Caco-2 (cell line): ENCODE results near the gene SPINK8. TPM values are rescaled to one million over a fixed set of nuclear protein-coding genes. Genes with fewer than 3 reads are reported as not detected.

Experiments used
- BruUV-seq: library from RNA; stranded (reverse); fragments of 400-500 nt; replicated peaks from 2 replicates; lab custom pipeline; 2021; lab: Mats Ljungman, UMichigan
- CTCF ChIA-PET: fragments of 300-600 bp; sonication (Branson Sonifier 250); formaldehyde crosslinking; loops from one replicate; lab custom pipeline; 2022; ENCODE audit warnings: antibody characterized with exemption; lab: Charles Lee
- POLR2A ChIA-PET: fragments of 300-600 bp; sonication (Branson Sonifier 250); formaldehyde crosslinking; loops from one replicate; lab custom pipeline; 2022; ENCODE audit warnings: antibody characterized with exemption; lab: Charles Lee
- DNase-seq, 2 experiments: peaks; one replicate each; pipeline versions ENCODE4 v3.0.0 to v3.0.0-alpha.2; 2020 to 2022
- H3K27me3 ChIP-seq: replicated peaks from 2 replicates; pipeline ENCODE4 v1.6.0; 2011; ENCODE audit warnings: low read length; ENCODE audit not compliant: control insufficient read depth, insufficient read depth
- H3K36me3 ChIP-seq: 2 replicates; pipeline ENCODE4 v1.5.1; 2011; ENCODE audit warnings: low read length; ENCODE audit not compliant: control insufficient read depth, insufficient read depth
- H3K4me1 ChIP-seq: fragments of 250-450 bp; sonication (Bioruptor Pico); 2 replicates; pipeline ENCODE4 v1.5.1; 2020; ENCODE audit warnings: mild to moderate bottlenecking
- H3K4me3 ChIP-seq: 2 replicates; pipeline ENCODE4 v1.5.1; 2011; ENCODE audit warnings: low read depth, mild to moderate bottlenecking, control low read depth, low read length
- H3K9me3 ChIP-seq: fragments of 250-450 bp; sonication (Bioruptor Pico); 2 replicates; pipeline ENCODE4 v1.5.1; 2020; ENCODE audit warnings: mild to moderate bottlenecking, moderate library complexity
- H3K27ac Mint-ChIP-seq: one replicate; pipeline ENCODE4 v1.8.0; 2022; ENCODE audit warnings: mixed read lengths; ENCODE audit not compliant: unreplicated experiment
- H3K27me3 Mint-ChIP-seq: one replicate; pipeline ENCODE4 v1.8.0; 2022; ENCODE audit warnings: mixed read lengths; ENCODE audit not compliant: insufficient read depth, unreplicated experiment
- H3K36me3 Mint-ChIP-seq: one replicate; pipeline ENCODE4 v1.8.0; 2022; ENCODE audit warnings: mild to moderate bottlenecking, mixed read lengths; ENCODE audit not compliant: insufficient read depth, unreplicated experiment
- H3K4me1 Mint-ChIP-seq: one replicate; pipeline ENCODE4 v1.8.0; 2022; ENCODE audit warnings: low read depth, mixed read lengths; ENCODE audit not compliant: unreplicated experiment
- H3K4me3 Mint-ChIP-seq: one replicate; pipeline ENCODE4 v1.8.0; 2022; ENCODE audit warnings: mild to moderate bottlenecking, moderate library complexity, mixed read lengths; ENCODE audit not compliant: unreplicated experiment
- H3K9me3 Mint-ChIP-seq: one replicate; pipeline ENCODE4 v1.8.0; 2022; ENCODE audit warnings: mixed read lengths; ENCODE audit not compliant: unreplicated experiment
- CTCF ChIP-seq, 2 experiments: fragments of 200-600 bp in 1 of 2; IDR thresholded peaks; 1 replicate in 1 of 2; 2 replicates in 1 of 2; pipeline versions ENCODE4 v1.5.1 to v1.8.0; 2011 to 2022; ENCODE audit warnings: antibody characterized with exemption in 1 of 2, control low read depth in 1 of 2, inconsistent platforms in 1 of 2, low read depth in 1 of 2, low read length in 1 of 2, mild to moderate bottlenecking in 1 of 2, moderate library complexity in 1 of 2; ENCODE audit not compliant: insufficient read depth in 1 of 2, severe bottlenecking in 1 of 2, unreplicated experiment in 1 of 2
- intact Hi-C: fragments of 100-400 bp; cut with micrococcal nuclease; formaldehyde crosslinking; loops from one replicate; pipeline ENCODE4 v1.10.0; 2022; ENCODE audit not compliant: unreplicated experiment
- total RNA-seq: library from RNA; stranded (reverse); gene quantifications from 2 replicates; pipeline ENCODE4 v1.2.3, GENCODE V29; 2022

Gene SPINK8
- total RNA-seq, 1 experiment from 2014 or later: not detected

- Histone ChIP-seq H3K4me1 (peaks cover 7% of the 10 kb centered on the region; the same call in 1 of the 2 replicates), H3K9me3 (no peaks in the 10 kb centered on the region), H3K4me3 (no peak overlapping the region), H3K36me3 (no peaks in the 10 kb centered on the region), H3K27me3 (no peaks in the 10 kb centered on the region)
- Mint-ChIP-seq H3K4me1 (peaks cover 14% of the 10 kb centered on the region), H3K27me3 (no peaks in the 10 kb centered on the region), H3K9me3 (no peaks in the 10 kb centered on the region), H3K27ac (no peak overlapping the region), H3K4me3 (no peak overlapping the region), H3K36me3 (peaks cover 15% of the 10 kb centered on the region)
- no TSS peak for BruUV-seq
- intact Hi-C loops: no loop called here
- POLR2A ChIA-PET: no interaction called here
- CTCF ChIA-PET: no interaction called here
- TF ChIP-seq CTCF (IDR thresholded peaks at IDR 0.05; ENCODE audit: insufficient read depth in 1 of 2, low read depth in 1 of 2, low read length in 1 of 2, severe bottlenecking in 1 of 2, unreplicated experiment in 1 of 2): no peak
- no peak for DNase-seq
Observed at GRCh38 chr3:48306290-48306689, 27.2 kb downstream of the SPINK8 start.

GRCh38 chr3:48305396-48305795 is 28.1 kb downstream of the SPINK8 start:
- Histone ChIP-seq H3K9me3 (no peaks in the 10 kb centered on the region), H3K27me3 (no peaks in the 10 kb centered on the region), H3K36me3 (no peaks in the 10 kb centered on the region), H3K4me3 (no peak overlapping the region), H3K4me1 (peaks cover 7% of the 10 kb centered on the region)
- Mint-ChIP-seq H3K4me1 (peaks cover 17% of the 10 kb centered on the region), H3K36me3 (peaks cover 20% of the 10 kb centered on the region), H3K27me3 (no peaks in the 10 kb centered on the region), H3K4me3 (no peak overlapping the region), H3K27ac (no peak overlapping the region), H3K9me3 (no peaks in the 10 kb centered on the region)
- DNase-seq: no peak
- CTCF ChIA-PET: no interaction called here
- POLR2A ChIA-PET: no interaction called here
- intact Hi-C loops: no loop called here
- no peak for TF ChIP-seq CTCF (IDR thresholded peaks at IDR 0.05; ENCODE audit: insufficient read depth in 1 of 2, low read depth in 1 of 2, low read length in 1 of 2, severe bottlenecking in 1 of 2, unreplicated experiment in 1 of 2)
- no TSS peak for BruUV-seq

- no TSS peak for BruUV-seq
- peaks cover 27% of the 10 kb centered on the region for H3K36me3 Mint-ChIP-seq
- no peaks in the 10 kb centered on the region for H3K27me3 Mint-ChIP-seq
- H3K36me3 ChIP-seq: no peaks in the 10 kb centered on the region
- peaks cover 26% of the 10 kb centered on the region for H3K4me1 Mint-ChIP-seq
- peaks cover 13% of the 10 kb centered on the region for H3K4me1 ChIP-seq
- no peaks in the 10 kb centered on the region for H3K9me3 Mint-ChIP-seq
- H3K4me3 Mint-ChIP-seq: peak overlapping the region; percentile 91
- DNase-seq: peak in 1 of 2 experiments; percentile 27
- ChIA-PET CTCF (no interaction called here), POLR2A (no interaction called here)
- H3K27me3 ChIP-seq: no peaks in the 10 kb centered on the region
- intact Hi-C loops: loop anchor here (2.0 to 5.0 kb wide), 3 partner anchors 44 to 89 kb away; no protein-coding TSS in a partner anchor
- no peak overlapping the region for H3K4me3 ChIP-seq
- peak overlapping the region; percentile 99 for H3K27ac Mint-ChIP-seq
- no peak for TF ChIP-seq CTCF (IDR thresholded peaks at IDR 0.05; ENCODE audit: insufficient read depth in 1 of 2, low read depth in 1 of 2, low read length in 1 of 2, severe bottlenecking in 1 of 2, unreplicated experiment in 1 of 2)
- no peaks in the 10 kb centered on the region for H3K9me3 ChIP-seq
Observed at GRCh38 chr3:48303021-48303420, 30.4 kb downstream of the SPINK8 start.
